Panc1 (cell line): ENCODE measurements around the gene PLPP1. TPM values are rescaled to one million over a fixed set of nuclear protein-coding genes. Genes with fewer than 3 reads are reported as not detected.

ENCODE experiments used
- ATAC-seq: fragments of 200-7000 bp; cut with Tn5 transposase; 2 replicates; pipeline ENCODE4 v1.9.1; 2020; ENCODE audit warnings: mild to moderate bottlenecking, moderate library complexity
- BruUV-seq: library from RNA; stranded (reverse); fragments of 400-500 nt; replicated peaks from 2 replicates; lab custom pipeline; 2021; lab: Mats Ljungman, UMichigan
- CTCF ChIA-PET: fragments of 300-600 bp; sonication (Branson Sonifier 250); formaldehyde crosslinking; loops from one replicate; lab custom pipeline; 2022; ENCODE audit warnings: antibody characterized with exemption; lab: Charles Lee
- POLR2A ChIA-PET: fragments of 300-600 bp; sonication (Branson Sonifier 250); formaldehyde crosslinking; loops from one replicate; lab custom pipeline; 2022; ENCODE audit warnings: antibody characterized with exemption; lab: Charles Lee
- DNase-seq: peaks from one replicate; pipeline ENCODE4 v3.0.0-alpha.2; 2010; ENCODE audit warnings: low read depth, low spot score
- H3K27ac ChIP-seq: 2 replicates; pipeline ENCODE4 v1.5.1; 2011; ENCODE audit warnings: mild to moderate bottlenecking, low read length, inconsistent platforms
- H3K27me3 ChIP-seq: fragments of 200-500 bp; sonication (Bioruptor generic); 2 replicates; pipeline ENCODE4 v1.6.0; 2014; ENCODE audit warnings: low read length, inconsistent platforms; ENCODE audit not compliant: control insufficient read depth, insufficient read depth
- H3K36me3 ChIP-seq: fragments of 200-500 bp; sonication (Bioruptor generic); 2 replicates; pipeline ENCODE4 v1.5.1; 2014; ENCODE audit warnings: inconsistent platforms, mild to moderate bottlenecking, low read length, moderate library complexity; ENCODE audit not compliant: control insufficient read depth, insufficient read depth
- H3K4me1 ChIP-seq: 2 replicates; pipeline ENCODE4 v1.5.1; 2011; ENCODE audit warnings: inconsistent platforms, mild to moderate bottlenecking, low read length, moderate library complexity; ENCODE audit not compliant: control insufficient read depth, insufficient read depth
- H3K4me3 ChIP-seq, 2 experiments: 2 replicates each; pipeline ENCODE4 v1.5.1; 2011 to 2012; ENCODE audit warnings: low read depth in 2 of 2, low read length in 2 of 2, mild to moderate bottlenecking in 2 of 2, inconsistent platforms in 1 of 2, moderate library complexity in 1 of 2
- H3K9me3 ChIP-seq: fragments of 200-500 bp; sonication (Bioruptor generic); 2 replicates; pipeline ENCODE4 v1.5.1; 2014; ENCODE audit warnings: low read depth, mild to moderate bottlenecking, inconsistent platforms, low read length, moderate library complexity; ENCODE audit not compliant: control insufficient read depth, insufficient read depth
- CTCF ChIP-seq: fragments of 450-650 bp; IDR thresholded peaks from 2 replicates; pipeline ENCODE4 v1.5.1; 2017; ENCODE audit warnings: mild to moderate bottlenecking
- POLR2AphosphoS5 ChIP-seq: IDR thresholded peaks from 2 replicates; pipeline ENCODE4 v1.6.1; 2012; ENCODE audit warnings: mild to moderate bottlenecking, low read depth, low read length, moderate library complexity
- REST ChIP-seq, 2 experiments: IDR thresholded peaks; 2 replicates each; pipeline ENCODE4 v1.6.1; 2011 to 2012; ENCODE audit warnings: low read depth in 2 of 2, control low read depth in 1 of 2, low read length in 1 of 2, mild to moderate bottlenecking in 1 of 2, moderate library complexity in 1 of 2; ENCODE audit not compliant: insufficient read depth in 1 of 2
- SIN3A ChIP-seq: IDR thresholded peaks from 2 replicates; pipeline ENCODE4 v1.6.1; 2012; ENCODE audit warnings: low read depth, mild to moderate bottlenecking, low read length, moderate library complexity, borderline replicate concordance; ENCODE audit not compliant: insufficient read depth
- TCF7L2 ChIP-seq: IDR thresholded peaks from 2 replicates; pipeline ENCODE4 v1.6.1; 2011; ENCODE audit warnings: mild to moderate bottlenecking, low read depth, low read length, inconsistent platforms
- in situ Hi-C: cut with HindIII; loops from 2 replicates; pipeline ENCODE4 v1.10.0; 2016; ENCODE audit warnings: low sequenced_read_pairs, low pct_unique_long_range_greater_than_20kb
- intact Hi-C: fragments of 100-400 bp; cut with micrococcal nuclease; formaldehyde crosslinking; loops from one replicate; pipeline ENCODE4 v1.10.0; 2022; ENCODE audit not compliant: unreplicated experiment
- total RNA-seq: library from RNA; stranded (reverse); gene quantifications from one replicate; pipeline ENCODE4 v1.2.1, GENCODE V29; 2021; ENCODE audit not compliant: unreplicated experiment

Gene PLPP1
- total RNA-seq, 1 experiment from 2014 or later = 35.7 TPM

- Histone ChIP-seq H3K27ac (no peak overlapping the region), H3K27me3 (no peaks in the 10 kb centered on the region), H3K4me3 (no peak overlapping the region), H3K4me1 (no peaks in the 10 kb centered on the region), H3K36me3 (no peaks in the 10 kb centered on the region), H3K9me3 (no peaks in the 10 kb centered on the region)
- ATAC-seq = no peak
- POLR2A ChIA-PET = no interaction called here
- DNase-seq = no peak
- in situ Hi-C loops = no loop called here
- CTCF ChIA-PET = no interaction called here
- BruUV-seq = no TSS peak
- intact Hi-C loops = no loop called here
- no peak for TF ChIP-seq TCF7L2
- TF ChIP-seq REST (IDR thresholded peaks at IDR 0.05; ENCODE audit: insufficient read depth in 1 of 2, low read depth in 2 of 2, low read length in 1 of 2) = no peak
- no peak for TF ChIP-seq CTCF
- TF ChIP-seq SIN3A = no peak
- no peak for TF ChIP-seq POLR2AphosphoS5
These were observed 47.5 kb upstream of the PLPP1 start for GRCh38 chr5:55582256-55582655.

GRCh38 chr5:55580042-55580441, 45.3 kb upstream of the PLPP1 start:
- in situ Hi-C loops = no loop called here
- POLR2A ChIA-PET = no interaction called here
- BruUV-seq = no TSS peak
- ATAC-seq = no peak
- no peak overlapping the region for H3K4me3 ChIP-seq
- no peaks in the 10 kb centered on the region for H3K36me3 ChIP-seq
- H3K4me1 ChIP-seq = no peaks in the 10 kb centered on the region
- H3K27me3 ChIP-seq = no peaks in the 10 kb centered on the region
- no peaks in the 10 kb centered on the region for H3K9me3 ChIP-seq
- no peak overlapping the region for H3K27ac ChIP-seq
- TF ChIP-seq REST (IDR thresholded peaks at IDR 0.05; ENCODE audit: insufficient read depth in 1 of 2, low read depth in 2 of 2, low read length in 1 of 2) (no peak), SIN3A (no peak), POLR2AphosphoS5 (no peak), TCF7L2 (no peak), CTCF (no peak)
- CTCF ChIA-PET = no interaction called here
- intact Hi-C loops = no loop called here
- no peak for DNase-seq
